ENCODE results near the gene PAK1.
A peak's percentile ranks its signal among the peaks of the same experiment; 100 is the strongest.
"Not testable (repeated sequence)": the region's sequence is repeated elsewhere in the genome, so short reads cannot be mapped to it uniquely, and the experiment has no call there.

Gene PAK1

GRCh38 chr11:77473801-77474683 is at the start of gene PAK1:
PAK1 (minus strand) TSS chr11:77474094; CDS start chr11:77392520, 81,574 bp downstream.
- DNase-seq: peak; percentile 86

- no peak for DNase-seq
Measured at GRCh38 chr11:77522215-77522614, 48.3 kb upstream of the PAK1 start.

DNA sequence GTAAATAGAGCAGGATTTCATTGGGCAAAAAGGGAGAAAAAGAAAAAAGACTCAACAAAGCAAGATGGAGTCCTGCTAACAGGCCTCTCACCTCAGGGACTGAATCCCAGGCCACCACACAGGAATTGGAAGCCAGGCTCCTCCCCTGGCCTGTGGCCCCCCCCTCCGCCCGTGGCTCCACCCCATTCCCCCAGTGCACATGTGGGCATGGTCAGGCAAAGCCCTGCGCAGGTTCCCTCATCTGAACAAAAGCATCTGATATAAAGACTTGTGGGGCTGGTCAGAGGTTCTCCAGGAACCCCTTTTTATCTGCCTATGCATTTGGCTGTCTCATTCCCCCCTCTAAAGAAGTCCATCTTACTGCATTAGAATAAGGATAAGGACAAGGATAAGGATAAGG is 46.0 kb upstream of the PAK1 start:
- no peak for DNase-seq

GRCh38 chr11:77518471-77518870 is 44.6 kb upstream of the PAK1 start:
- no peak for DNase-seq

GRCh38 chr11:77517753-77518152 is 43.9 kb upstream of the PAK1 start:
- DNase-seq: no peak

DNA sequence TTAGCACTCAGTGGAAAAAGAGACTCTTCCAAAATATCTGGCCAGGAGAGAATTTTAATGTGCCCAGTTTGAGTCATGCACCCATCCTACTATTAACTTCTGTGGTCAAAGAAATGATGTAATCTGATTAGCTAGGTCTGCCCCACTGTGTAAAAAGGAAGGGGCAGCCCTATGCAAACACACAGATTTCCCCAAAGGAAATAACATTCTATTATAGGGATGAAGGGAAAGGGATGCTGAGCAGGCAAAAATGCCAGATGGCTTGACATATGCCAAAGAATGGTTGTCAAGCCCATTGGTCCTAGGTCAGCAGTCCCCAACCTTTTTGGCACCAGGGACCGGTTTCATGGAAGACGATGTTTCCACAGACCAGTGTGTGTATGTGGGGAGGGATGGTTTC is 43.3 kb upstream of the PAK1 start:
- peak; percentile 43 for DNase-seq

- DNase-seq: no peak
Measured at GRCh38 chr11:77515483-77515882, 41.6 kb upstream of the PAK1 start.

DNA sequence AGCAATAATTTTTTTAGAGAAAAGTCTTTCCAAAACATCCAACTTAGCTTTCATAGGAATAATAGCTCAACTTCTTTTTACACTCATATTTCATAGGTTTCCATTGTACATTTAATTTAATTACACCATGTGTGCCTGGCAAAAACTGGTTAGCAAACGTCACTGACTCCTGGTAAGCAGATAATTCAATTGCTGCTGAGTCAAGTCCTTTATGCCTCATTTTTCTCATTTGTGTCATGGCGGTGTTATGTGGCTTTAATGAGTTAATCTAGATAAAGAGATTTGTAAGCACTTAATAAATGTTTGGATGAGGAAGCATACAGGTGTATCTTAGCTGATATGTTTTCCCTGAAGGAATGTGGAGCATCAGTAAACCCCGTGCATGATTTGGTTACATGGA is 41.2 kb upstream of the PAK1 start:
- no peak for DNase-seq

- no peak for DNase-seq
Measured at GRCh38 chr11:77512092-77512491, 38.2 kb upstream of the PAK1 start.

GRCh38 chr11:77510851-77511250 is 37.0 kb upstream of the PAK1 start:
- DNase-seq: no peak

DNA sequence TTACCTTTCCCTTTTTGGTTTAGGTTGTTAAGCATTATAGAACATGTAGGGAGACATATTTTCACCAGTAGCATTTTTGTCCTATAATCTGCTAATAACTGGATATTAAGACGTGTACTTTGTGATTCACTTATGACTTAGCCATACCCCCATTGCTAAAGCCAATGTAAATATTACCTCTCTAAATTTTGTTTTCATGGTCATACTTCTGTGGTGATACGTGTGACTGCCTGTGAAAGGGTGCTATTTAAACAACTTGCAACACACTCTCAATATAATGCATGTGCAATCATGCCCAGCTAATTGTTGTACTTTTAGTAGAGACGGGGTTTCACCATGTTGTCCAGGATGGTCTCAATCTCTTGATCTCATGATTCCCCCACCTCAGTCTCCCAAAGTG is 36.2 kb upstream of the PAK1 start:
- no peak for DNase-seq

DNA sequence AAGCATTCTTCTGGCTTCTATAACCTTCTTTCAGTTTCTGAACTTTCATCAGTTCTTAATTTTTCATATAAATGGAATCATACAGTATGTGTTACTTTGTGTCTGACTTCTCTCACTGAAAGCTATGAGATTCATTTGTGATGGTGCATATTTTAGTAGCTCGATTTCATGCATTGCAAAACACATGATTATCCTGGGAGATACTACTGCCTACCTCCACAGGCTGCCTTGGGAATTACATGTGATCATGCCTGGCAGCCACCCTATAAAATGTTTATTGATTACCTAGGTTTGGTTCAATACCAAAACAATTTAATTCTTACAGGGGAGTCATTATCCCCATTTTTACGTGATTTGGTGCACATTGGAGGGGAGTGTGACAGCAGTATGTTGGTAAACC is 34.1 kb upstream of the PAK1 start:
- no peak for DNase-seq

DNA sequence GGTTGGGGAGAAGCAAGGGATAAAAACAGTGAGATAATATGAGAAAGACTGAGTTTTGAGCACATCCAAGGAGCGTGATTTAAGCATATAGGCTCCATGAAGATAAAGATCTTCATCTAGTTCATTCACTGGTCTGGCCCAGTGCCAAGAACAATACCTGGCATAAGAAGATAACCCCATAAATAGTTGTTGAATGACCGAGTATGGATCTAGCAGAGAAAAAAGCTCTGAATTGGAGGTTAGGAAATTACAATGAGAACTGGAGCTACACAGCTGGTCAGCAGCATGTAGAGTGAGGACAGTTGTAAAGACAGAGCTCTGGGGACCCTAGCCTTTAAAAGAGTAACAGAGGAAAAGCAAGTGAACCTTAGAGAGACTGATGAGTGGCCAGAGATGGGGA is 33.0 kb upstream of the PAK1 start:
- peak; percentile 72 for DNase-seq

GRCh38 chr11:77505956-77506355 is 32.1 kb upstream of the PAK1 start:
- no peak for DNase-seq

GRCh38 chr11:77503006-77503405 is 29.1 kb upstream of the PAK1 start:
- peak; percentile 56 for DNase-seq

DNA sequence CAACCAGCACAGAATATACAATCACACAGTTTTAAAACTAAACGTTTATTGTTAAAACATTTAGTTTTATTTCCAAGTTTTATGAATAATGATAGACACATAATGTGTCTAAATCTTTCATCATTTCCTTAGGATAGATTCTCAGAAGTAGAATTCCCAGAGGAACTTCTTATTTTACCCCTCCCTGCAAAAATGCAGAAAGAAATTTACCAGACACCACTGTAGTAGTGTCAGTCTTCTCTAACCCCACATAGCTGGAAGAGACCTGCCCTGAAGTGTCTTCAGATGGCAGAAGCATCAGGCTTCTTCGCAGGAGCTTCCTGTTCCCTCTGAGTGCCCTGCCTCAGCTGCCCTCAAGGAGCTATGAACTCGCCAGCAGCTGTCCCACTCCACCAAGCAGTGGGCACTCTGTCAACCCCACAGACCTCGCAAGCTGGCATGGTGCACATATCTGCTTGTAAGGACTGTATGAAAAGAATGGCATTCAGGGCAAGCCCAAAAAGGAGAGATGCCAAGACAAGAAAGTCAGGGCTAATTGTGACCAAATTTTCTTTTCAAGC is 28.5 kb upstream of the PAK1 start:
- DNase-seq: no peak

DNA sequence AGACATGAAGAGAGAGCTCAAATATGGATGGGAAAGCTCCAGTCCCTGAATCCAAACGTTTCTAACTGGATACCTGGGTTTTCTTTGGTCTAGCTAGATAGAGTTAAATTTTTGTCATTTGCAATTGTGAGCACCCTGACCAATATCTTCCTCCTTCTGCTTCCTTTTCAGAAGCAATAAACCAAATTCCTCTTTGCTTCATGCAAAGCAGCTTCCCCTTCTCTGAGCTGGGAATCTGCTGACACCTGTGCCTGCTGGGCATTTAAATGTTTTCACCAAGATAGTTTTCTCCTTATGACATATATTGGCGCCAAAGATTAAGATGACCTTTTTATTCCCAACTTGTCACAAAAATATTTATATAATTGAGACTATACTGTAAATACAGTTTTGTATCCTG is 27.9 kb upstream of the PAK1 start:
- no peak for DNase-seq

DNA sequence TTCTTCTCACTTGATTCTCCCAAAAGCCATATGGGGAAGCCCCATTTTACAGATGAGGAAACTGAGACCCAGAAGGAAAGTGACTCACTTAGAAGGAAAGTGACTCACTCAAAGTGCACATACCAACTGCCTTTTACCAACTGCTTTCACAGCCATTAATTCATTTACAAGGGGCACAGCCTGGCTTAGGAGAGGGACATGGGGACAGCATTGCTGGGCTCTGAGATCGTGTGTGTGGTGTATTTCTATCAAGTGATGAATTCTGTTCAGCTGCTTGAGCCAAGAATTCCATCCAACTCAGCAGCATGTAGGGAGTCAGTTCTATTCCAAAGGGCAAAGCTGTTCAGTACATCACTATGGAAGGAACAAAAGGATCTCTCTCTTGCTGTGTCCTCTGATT is 23.5 kb upstream of the PAK1 start:
- DNase-seq: no peak

DNA sequence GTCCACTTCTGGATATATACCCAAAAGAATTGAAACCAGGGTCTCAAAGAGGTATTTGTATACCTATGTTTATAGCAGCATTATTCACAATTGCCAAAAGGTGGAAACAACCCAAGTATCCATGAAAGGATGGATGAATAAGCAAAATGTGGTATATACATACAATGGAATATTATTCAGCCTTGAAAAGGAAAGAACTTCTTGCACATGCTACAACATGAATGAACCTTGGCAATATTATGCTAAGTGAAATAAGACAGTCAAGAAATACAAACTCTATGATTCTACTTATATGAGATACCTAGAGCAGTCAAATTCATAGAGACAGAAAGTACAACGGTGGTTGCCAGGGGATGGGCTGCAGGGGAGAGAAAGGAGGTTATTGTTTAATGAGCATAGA is 21.6 kb upstream of the PAK1 start:
- DNase-seq: no peak

- not testable (repeated sequence) for DNase-seq
Measured at GRCh38 chr11:77490035-77490434, 16.1 kb upstream of the PAK1 start.

DNA sequence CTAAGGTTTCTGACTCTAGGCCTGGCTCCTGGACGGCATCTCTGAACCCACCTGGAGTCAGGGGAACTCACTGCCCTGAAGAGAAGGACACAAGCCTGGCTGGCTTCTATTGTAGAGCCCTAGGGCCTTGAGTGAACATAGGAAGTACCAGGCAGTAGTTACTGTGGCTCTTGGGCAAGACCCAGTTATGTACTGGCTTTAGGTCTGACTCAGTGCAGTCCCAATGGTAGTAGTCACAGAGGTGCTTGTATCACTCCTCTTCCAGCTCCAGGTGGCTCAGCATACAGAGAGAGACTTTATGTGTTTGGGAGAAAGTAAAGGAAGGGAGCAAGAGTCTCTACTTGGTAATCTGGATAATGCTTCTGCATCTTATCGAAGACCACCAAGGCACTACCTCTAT is 13.9 kb upstream of the PAK1 start:
- DNase-seq: no peak

GRCh38 chr11:77479746-77480352 is 6.0 kb upstream of the PAK1 start:
- no peak for DNase-seq

DNA sequence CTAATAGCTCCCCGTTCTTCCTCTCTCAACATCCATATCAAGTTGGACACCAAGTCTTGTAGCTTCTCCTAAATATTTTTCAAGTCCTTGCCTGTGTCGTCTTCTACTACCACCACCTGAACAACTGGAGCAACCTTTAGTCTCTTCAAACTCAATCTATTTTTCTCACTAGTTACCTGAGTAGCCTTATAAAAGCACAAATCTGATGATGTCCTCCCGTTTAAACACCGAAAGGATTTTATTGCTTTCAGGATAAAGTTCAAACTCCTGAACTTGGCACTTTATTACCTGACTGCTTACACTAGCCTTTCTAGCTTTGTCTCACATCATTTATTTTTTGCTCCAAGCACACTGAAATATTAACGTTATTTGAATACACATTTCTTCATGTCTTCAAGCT is 1.3 kb upstream of the PAK1 start:
- no peak for DNase-seq

DNA sequence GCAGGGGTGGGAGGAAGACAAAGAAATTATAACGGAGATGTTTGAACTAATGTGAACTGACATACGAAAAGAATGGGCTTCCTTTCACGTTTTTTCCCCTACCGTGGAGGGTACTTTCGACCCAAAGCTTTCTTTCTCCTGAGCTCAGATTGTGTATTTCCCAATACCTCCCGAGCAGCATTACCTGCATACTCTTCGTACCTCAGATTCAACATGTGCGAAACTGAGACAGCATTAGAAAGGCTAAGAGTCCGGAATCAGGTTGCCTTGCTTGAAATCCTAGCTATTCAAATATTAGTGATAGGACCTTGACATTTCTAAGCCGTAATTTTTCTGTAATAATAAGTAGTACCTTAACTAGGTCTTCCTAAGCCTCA is 778 bp upstream of the PAK1 start:
- no peak for DNase-seq
